Body of pancreas (tissue), 4 donors: ENCODE measurements around the gene TACR1.

Experiments
- POLR2A ChIP-seq, 3 donors: fragments of 450-650 bp; IDR thresholded peaks; one replicate each; pipeline ENCODE4 v1.6.1; 2016; ENCODE audit warnings: antibody characterized with exemption in 3 of 3, mild to moderate bottlenecking in 2 of 3
- TF ChIP-seq, protein P1 (sequence below), 7 experiments: fragments of 450-650 bp in 4 of 7; fragments of 200-600 bp in 3 of 7; sonication (generic) in 3 of 7; IDR thresholded peaks; one replicate each; pipeline ENCODE4 v1.5.1; 2016 to 2019; ENCODE audit warnings: antibody characterized with exemption in 7 of 7

DNA sequence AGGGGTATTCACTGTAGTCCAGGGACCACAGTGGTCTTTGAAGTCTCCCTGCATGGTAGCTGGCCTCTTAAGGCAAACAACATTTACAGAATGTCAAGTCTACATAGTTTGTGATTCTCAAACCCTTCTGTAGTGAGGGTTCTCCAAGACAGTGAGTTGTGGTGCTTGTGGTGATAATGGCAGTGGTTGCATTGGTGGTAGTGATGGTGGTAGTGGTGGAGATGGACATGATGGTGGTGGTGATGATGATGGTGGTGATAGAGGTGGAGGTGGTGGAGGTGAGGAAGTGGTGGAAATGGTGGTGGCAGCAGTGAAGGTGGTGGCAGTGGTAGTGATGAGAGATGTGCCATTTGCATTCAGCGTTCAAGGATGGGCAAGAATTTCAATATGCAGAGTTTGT, 104.9 kb downstream of the TACR1 start:
- TF ChIP-seq, protein P1, sequence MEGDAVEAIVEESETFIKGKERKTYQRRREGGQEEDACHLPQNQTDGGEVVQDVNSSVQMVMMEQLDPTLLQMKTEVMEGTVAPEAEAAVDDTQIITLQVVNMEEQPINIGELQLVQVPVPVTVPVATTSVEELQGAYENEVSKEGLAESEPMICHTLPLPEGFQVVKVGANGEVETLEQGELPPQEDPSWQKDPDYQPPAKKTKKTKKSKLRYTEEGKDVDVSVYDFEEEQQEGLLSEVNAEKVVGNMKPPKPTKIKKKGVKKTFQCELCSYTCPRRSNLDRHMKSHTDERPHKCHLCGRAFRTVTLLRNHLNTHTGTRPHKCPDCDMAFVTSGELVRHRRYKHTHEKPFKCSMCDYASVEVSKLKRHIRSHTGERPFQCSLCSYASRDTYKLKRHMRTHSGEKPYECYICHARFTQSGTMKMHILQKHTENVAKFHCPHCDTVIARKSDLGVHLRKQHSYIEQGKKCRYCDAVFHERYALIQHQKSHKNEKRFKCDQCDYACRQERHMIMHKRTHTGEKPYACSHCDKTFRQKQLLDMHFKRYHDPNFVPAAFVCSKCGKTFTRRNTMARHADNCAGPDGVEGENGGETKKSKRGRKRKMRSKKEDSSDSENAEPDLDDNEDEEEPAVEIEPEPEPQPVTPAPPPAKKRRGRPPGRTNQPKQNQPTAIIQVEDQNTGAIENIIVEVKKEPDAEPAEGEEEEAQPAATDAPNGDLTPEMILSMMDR (IDR thresholded peaks at IDR 0.05): no peak
- TF ChIP-seq POLR2A (IDR thresholded peaks at IDR 0.05): no peak
